NCI-H82 treated with DMSO at 0.1 percent for 48 hours (cell line): ENCODE results near the gene KRT82.
"Not testable (repeated sequence)": the region's sequence is repeated elsewhere in the genome, so short reads cannot be mapped to it uniquely, and the experiment has no call there.

Experiments
- DNase-seq: peaks from one replicate; lab custom pipeline; 2025; ENCODE audit not compliant: unreplicated experiment; lab: John Stamatoyannopoulos, UW

The KRT82 gene

GRCh38 chr12:52405922-52406385, at the start of gene KRT82:
Gene KRT82, minus strand, starts transcription at chr12:52406335. Its CDS starts 58 bp downstream, at chr12:52406277.
- DNase-seq, result no peak

DNA sequence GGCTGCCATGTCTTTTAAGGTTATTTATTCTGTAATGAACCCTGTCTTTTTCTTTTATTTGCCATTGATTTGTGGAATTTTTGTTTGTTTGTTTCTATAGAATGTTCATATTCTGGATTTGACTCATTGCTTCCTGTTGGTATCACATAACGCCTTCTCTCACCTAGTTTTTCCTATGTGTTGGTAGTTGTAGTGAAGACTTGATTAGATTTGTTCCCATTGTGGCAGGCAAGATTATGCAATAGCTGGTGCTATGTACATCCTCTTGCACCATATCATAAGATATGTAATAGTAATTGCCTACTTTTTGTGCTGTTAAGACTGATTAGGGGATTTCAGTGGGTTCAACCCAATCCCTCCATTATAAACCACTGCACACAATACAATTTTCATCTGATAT, 49.7 kb upstream of the KRT82 start:
- DNase-seq, result no peak

GRCh38 chr12:52454411-52455201, 48.5 kb upstream of the KRT82 start:
- DNase-seq, result no peak

- no peak for DNase-seq
Measured at GRCh38 chr12:52452101-52452500, 46.0 kb upstream of the KRT82 start, which contains the start of gene KRT6B. Gene KRT6B, minus strand, starts transcription at chr12:52452146. Its CDS starts 68 bp downstream, at chr12:52452078.

DNA sequence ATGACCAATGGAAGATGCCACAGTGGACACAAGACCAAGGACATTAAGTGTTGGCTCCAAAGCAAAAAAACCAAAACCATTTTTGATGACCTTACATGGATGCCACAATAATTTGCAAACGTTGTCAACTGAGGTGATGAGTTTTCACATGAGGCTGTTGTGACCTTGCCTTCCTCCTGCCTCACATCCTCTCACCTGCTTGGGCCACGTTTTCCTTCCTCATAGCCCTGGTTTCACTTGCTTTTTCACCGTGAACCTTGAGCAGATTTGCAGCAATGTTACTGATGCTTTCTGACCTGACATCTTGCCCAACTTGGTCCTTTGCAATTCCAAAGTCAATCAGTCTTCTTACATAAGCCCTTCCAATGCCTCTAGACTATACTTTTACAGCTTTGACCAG, 42.1 kb upstream of the KRT82 start:
- DNase-seq, result no peak

- not testable (repeated sequence) for DNase-seq
Measured at GRCh38 chr12:52447196-52447595, 41.1 kb upstream of the KRT82 start.

DNA sequence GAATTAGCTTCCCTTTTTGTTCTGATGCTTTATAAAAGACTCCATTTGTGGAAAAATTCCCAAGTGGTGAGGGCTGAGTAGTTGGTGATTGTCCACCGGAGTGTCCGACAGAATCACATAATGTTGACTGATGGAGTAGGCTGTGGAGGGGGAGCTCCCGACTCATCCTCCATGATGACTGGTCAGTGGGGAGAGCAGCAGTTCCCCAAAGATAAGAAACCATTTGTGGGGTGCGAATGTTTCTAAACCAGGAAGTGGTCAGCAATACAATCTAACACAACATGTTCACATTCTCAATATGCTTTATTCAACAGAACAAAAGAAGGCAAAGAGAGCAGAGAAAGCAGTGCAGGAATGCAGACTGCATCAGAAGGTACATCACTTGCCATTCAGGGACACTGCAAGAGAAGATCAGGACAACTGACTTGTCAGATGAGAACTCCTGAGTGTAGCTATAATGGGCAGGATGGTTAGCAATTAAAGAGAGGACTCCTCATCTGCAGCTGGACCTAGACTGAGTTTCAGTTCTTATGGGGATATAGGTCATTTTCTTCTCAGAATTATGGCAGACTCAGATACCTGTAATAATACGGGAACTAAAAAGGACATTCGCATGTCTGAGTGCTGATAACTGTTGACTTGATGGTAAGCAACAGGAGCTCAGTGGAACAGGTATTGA, 40.4 kb upstream of the KRT82 start:
- DNase-seq, result no peak

DNA sequence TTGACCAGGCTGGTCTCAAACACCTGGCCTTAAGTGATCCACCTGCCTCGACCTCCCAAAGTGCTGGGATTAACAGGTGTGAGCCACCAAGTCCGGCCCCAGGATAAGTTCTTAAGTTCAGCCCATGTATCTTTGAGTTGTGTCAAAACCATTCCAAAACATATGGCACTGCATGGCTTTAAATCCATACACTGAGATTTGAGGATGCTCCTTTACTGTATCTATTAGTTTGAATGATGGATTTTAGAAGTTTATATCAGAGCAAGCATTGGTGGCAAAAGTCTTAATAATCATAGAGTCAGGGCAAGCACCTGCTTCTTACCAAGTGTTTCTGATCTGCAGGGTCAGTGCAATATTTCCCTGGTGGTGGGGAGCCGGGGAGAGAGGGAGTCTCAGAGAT, 39.7 kb upstream of the KRT82 start:
- no peak for DNase-seq

DNA sequence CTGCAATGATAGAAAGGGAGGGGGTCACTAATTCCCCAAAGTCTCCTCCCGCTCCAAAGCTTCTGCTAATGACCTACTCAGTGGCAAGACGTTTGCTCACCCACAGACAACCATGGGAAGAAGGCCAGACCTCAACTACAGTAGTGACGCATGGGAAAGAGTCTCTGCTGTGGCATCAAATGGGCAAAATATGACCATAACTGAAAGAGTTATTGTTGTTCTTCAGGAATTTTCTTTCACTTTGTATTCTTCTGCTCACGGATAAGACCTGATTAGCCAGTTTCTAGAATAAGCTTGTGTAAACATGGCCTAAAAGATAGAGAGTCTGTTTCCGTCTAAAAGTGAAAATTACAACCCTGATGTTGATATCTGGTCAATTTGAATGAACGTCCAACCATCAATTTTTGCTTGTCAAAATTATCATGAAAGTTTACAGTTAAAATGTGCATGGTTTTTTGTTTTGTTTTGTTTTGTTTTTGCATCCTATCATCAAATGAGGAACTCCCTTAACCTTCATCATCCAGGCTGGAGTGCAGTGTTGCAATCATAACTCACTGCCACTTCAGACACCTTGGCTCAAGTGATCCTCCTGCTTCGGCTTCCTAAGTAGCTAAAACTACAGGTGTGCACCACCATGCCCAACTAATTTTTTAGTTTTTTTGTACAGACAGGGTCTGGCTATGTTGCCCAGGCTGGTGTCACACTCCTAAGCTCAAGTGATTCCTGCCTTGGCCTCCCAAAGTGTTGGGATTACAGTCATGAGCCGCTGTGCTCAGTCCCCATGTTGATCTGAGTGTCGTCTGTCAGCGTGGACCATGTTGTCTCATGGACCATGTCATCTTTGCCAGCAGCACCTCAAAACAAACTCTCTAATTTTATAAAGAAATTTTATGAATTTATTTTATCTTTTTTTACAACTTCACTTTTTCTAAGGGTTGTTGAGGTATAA, 38.8 kb upstream of the KRT82 start:
- DNase-seq, result no peak

DNA sequence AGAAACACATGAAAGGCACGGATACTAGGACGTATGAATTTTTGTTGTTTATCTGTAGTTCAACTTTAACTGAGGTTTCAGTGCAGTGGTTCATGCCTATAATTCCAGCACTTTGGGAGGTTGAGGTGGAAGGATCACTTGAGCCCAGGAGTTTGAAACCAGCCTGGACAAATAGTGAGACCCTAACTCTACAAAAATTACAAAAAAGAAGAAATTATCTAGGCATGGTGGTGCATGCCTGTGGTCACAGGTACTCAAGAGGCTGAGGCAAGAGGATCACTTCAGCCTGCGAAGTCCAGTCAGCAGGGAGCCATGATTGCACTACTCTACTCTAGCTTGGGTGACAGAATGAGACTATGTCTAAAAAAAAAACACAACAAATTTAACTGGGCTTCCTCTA, 37.8 kb upstream of the KRT82 start:
- no peak for DNase-seq

DNA sequence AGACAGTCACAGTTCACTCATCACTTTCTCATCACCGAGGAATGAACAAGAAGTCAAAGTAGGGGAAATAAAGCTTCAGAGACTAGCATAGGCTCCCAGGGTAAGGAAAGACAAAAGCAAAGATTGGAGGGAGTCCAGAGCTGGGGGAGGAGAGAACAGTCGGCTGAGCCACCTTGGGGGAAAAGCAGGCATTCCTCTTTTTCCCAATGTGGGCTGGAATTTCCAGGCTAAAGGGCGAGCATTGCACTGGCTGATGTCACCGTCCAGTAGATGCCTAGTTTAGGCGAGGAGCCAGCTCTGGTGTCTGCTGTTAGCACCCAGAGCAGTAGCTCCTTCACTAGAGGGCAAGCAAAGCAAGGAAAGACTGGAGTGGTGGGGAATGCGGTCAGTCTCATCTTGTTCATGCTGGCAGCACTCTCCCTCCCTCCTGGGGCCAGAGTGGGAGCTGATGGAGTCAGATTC, 36.5 kb upstream of the KRT82 start:
- no peak for DNase-seq

DNA sequence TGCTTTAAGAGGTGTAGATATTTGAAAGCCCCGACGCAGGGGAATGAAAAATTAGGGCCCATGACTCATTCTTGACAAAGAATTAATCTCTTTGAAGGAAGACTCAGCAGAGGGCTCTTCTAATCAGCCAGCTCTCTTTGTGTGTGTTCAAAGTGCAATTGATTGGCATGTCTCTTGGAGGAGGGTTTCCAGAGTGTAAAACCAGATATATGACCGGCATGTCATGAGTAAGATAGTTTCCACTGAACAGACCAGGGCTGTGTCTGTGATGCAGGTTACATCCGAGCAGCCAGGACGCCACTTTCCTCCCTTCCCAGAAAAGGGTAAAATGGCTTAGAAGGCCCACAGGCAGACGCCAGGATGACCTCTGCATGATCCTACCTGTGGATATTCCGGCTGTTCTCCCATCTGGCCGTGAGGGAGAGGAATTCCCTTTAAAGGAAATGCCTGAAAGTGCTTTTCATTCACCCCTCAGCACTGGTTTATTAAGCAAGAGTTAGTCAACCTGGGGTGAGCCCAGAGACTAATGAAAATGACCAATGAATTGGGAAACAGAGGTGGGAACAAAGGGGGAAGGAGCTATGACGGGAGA, 35.3 kb upstream of the KRT82 start:
- no peak for DNase-seq

- DNase-seq, result no peak
Measured at GRCh38 chr12:52440821-52441319, 34.7 kb upstream of the KRT82 start.

GRCh38 chr12:52439845-52440244, 33.7 kb upstream of the KRT82 start:
- no peak for DNase-seq

- DNase-seq, result no peak
Measured at GRCh38 chr12:52439420-52439819, 33.3 kb upstream of the KRT82 start.

DNA sequence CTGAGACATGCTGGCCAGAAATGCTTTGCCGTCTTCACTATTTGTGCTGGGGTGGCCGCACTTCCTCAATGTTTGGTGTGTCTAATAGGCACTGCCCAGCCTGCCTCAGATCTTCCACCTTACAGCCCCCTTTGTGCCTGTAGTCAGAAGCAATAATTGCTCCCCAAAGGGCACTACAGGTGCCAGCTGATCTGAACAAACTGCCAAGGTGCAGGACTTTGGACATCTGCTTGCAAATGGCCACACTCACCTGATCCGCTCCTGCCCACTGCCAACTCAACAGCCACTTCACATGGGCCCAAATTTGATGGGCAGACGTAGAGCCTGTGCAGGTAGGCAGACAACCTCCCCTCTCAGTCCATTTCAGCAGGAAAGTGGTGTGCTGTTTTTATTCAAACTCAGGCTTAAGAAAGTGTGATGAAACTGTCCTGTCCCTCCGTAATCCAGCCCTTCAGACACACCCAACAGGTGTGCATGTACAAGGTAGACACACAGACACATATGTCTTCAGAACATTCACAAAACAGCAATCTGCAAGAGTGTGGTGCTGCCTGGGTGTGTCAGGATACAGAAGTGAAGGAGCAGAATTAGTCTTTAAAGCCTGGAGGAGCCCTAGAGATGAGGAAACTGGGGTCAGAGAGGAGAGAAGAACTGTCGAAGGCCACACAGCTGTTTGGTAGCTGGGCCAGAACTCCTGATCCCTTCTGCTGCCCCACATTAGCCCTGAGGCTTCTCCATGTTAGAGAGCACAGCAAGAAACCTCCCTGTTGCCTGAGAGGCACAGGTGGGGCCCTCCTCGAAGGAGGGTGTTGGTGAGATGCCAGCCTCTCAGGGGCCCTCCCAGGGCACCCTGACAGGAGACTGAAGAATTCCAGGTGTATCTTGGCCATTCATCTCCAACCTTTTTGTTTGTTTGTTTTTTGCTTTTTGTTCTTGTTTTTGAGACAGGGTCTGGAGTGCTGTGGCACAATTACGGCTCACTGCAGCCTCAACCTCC, 32.5 kb upstream of the KRT82 start:
- DNase-seq, result no peak

DNA sequence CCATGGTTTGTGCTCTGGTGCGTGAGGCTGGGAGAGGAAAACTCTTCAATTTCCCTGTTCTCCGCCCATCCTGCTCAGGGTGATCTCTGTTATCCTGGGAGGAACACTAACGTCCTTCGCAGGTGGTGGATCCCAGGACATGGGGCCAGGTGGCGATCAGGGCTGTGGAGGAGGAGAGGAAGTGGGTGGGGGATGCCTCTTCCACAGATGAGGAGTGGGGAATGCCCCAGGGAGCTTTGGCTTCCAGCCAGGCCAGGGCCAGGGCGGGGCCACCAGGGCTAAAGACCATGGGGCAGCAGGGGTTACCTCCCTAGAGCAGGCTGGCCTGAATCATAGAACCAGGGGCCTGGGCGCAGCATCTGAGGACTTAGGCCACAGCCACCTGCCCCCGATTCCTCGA, 31.4 kb upstream of the KRT82 start:
- no peak for DNase-seq

- no peak for DNase-seq
Measured at GRCh38 chr12:52436828-52437474, 30.8 kb upstream of the KRT82 start.
